Measurements from ENCODE around the gene PIANP.
"Not testable (repeated sequence)": the region's sequence is repeated elsewhere in the genome, so short reads cannot be mapped to it uniquely, and the experiment has no call there.

The PIANP gene

GRCh38 chr12:6700646-6701051 is at the start of gene PIANP:
Gene PIANP, minus strand, starts transcription at chr12:6700815. Its CDS starts 2,754 bp downstream, at chr12:6698061.
- no peaks in the 10 kb centered on the region for H3K27me3 ChIP-seq (ENCODE audit: control insufficient read depth, insufficient read depth, low read length)
- H3K9ac ChIP-seq: no peak within 1 kb of the TSS
- peaks cover 3% of the 10 kb centered on the region for H3K4me1 ChIP-seq
- peak within 1 kb of the TSS; percentile 70 for H2AFZ ChIP-seq
- H3K4me2 ChIP-seq (ENCODE audit: low read length): peak within 1 kb of the TSS; percentile 83
- no peaks in the 10 kb centered on the region for H3K36me3 ChIP-seq (ENCODE audit: control insufficient read depth, insufficient read depth, low read length)
- TF ChIP-seq, protein P1, sequence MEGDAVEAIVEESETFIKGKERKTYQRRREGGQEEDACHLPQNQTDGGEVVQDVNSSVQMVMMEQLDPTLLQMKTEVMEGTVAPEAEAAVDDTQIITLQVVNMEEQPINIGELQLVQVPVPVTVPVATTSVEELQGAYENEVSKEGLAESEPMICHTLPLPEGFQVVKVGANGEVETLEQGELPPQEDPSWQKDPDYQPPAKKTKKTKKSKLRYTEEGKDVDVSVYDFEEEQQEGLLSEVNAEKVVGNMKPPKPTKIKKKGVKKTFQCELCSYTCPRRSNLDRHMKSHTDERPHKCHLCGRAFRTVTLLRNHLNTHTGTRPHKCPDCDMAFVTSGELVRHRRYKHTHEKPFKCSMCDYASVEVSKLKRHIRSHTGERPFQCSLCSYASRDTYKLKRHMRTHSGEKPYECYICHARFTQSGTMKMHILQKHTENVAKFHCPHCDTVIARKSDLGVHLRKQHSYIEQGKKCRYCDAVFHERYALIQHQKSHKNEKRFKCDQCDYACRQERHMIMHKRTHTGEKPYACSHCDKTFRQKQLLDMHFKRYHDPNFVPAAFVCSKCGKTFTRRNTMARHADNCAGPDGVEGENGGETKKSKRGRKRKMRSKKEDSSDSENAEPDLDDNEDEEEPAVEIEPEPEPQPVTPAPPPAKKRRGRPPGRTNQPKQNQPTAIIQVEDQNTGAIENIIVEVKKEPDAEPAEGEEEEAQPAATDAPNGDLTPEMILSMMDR (IDR thresholded peaks at IDR 0.05): no peak
- H3K79me2 ChIP-seq: no peaks in the 10 kb centered on the region
- H3K9me3 ChIP-seq (ENCODE audit: control insufficient read depth, low read length): no peaks in the 10 kb centered on the region
- no peak within 1 kb of the TSS for H3K27ac ChIP-seq
- H3K4me3 ChIP-seq (ENCODE audit: low read depth, low read length): peak within 1 kb of the TSS; percentile 53

- no peak overlapping the region for H3K4me2 ChIP-seq (ENCODE audit: low read length)
- H2AFZ ChIP-seq: no peak overlapping the region
- H3K4me1 ChIP-seq: peaks cover 6% of the 10 kb centered on the region
- H3K79me2 ChIP-seq: no peaks in the 10 kb centered on the region
- H3K36me3 ChIP-seq (ENCODE audit: control insufficient read depth, insufficient read depth, low read length): no peaks in the 10 kb centered on the region
- H3K27me3 ChIP-seq (ENCODE audit: control insufficient read depth, insufficient read depth, low read length): no peaks in the 10 kb centered on the region
- TF ChIP-seq, protein P1 (IDR thresholded peaks at IDR 0.05): no peak
- no peak overlapping the region for H3K27ac ChIP-seq
- H3K4me3 ChIP-seq (ENCODE audit: low read depth, low read length): no peak overlapping the region
- no peaks in the 10 kb centered on the region for H3K9me3 ChIP-seq (ENCODE audit: control insufficient read depth, low read length)
- H3K9ac ChIP-seq: no peak overlapping the region
Measured at GRCh38 chr12:6748761-6749160, 48.1 kb upstream of the PIANP start.

DNA sequence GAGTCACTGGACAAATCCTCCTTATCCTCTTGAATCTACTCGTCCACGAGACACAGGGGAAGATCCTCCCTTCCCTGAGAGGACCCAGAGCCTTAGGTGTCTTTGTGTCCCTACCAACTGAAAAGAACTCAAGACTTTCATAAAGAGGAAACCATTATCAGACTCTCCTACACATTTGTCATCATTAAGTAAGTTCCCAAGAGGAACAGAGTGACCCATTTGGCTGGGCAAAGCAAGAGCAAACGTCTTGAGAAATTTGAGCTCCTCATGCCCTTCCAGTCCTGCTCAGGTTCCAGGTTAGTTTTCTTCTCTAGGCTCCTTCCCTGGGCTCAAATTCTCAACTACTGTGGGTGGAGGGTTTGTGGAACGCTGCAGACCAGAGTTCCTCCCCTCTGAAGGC is 46.6 kb upstream of the PIANP start:
- Histone ChIP-seq H3K27ac (no peak overlapping the region), H3K4me3 (ENCODE audit: low read depth, low read length) (no peak overlapping the region), H3K9ac (no peak overlapping the region), H3K27me3 (ENCODE audit: control insufficient read depth, insufficient read depth, low read length) (no peaks in the 10 kb centered on the region), H3K4me1 (peaks cover 5% of the 10 kb centered on the region), H3K9me3 (ENCODE audit: control insufficient read depth, low read length) (no peaks in the 10 kb centered on the region), H2AFZ (no peak overlapping the region), H3K79me2 (no peaks in the 10 kb centered on the region), H3K4me2 (ENCODE audit: low read length) (no peak overlapping the region), H3K36me3 (ENCODE audit: control insufficient read depth, insufficient read depth, low read length) (no peaks in the 10 kb centered on the region)
- TF ChIP-seq, protein P1 (IDR thresholded peaks at IDR 0.05): no peak

GRCh38 chr12:6745741-6746525 is 45.3 kb upstream of the PIANP start:
- no peaks in the 10 kb centered on the region for H3K27me3 ChIP-seq (ENCODE audit: control insufficient read depth, insufficient read depth, low read length)
- peak overlapping the region; percentile 17 for H3K27ac ChIP-seq
- H3K79me2 ChIP-seq: no peaks in the 10 kb centered on the region
- H3K4me3 ChIP-seq (ENCODE audit: low read depth, low read length): no peak overlapping the region
- TF ChIP-seq, protein P1 (IDR thresholded peaks at IDR 0.05): no peak
- no peaks in the 10 kb centered on the region for H3K4me1 ChIP-seq
- no peaks in the 10 kb centered on the region for H3K36me3 ChIP-seq (ENCODE audit: control insufficient read depth, insufficient read depth, low read length)
- no peak overlapping the region for H2AFZ ChIP-seq
- no peak overlapping the region for H3K9ac ChIP-seq
- no peak overlapping the region for H3K4me2 ChIP-seq (ENCODE audit: low read length)
- H3K9me3 ChIP-seq (ENCODE audit: control insufficient read depth, low read length): no peaks in the 10 kb centered on the region

DNA sequence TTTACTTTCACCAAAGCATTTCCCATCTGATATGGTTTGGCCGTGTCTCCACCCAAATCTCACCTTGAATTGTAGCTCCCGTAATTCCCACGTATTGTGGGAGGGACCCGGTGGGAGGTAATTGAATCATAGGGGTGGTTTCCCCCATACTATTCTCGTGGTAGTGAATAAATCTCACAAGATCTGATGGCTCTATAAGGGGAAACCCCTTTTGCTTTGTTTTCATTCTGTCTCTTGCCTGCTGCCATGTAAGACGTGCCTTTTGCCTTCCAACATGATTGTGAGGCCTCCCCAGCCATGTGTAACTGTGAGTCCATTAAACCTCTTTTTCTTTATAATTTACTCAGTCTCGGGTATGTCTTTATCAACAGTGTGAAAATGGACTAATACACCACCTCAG is 42.7 kb upstream of the PIANP start:
- not testable (repeated sequence) for H2AFZ ChIP-seq; H3K4me2 ChIP-seq (ENCODE audit: low read length); H3K9me3 ChIP-seq (ENCODE audit: control insufficient read depth, low read length); H3K36me3 ChIP-seq (ENCODE audit: control insufficient read depth, insufficient read depth, low read length); H3K27me3 ChIP-seq (ENCODE audit: control insufficient read depth, insufficient read depth, low read length); H3K27ac ChIP-seq; H3K4me1 ChIP-seq; H3K79me2 ChIP-seq; H3K9ac ChIP-seq; H3K4me3 ChIP-seq (ENCODE audit: low read depth, low read length)

Data from parathyroid adenoma (tissue), 2 donors.